Measurements from ENCODE around the gene SFMBT1.
A peak's percentile ranks its signal among the peaks of the same experiment; 100 is the strongest.

The SFMBT1 gene

DNA sequence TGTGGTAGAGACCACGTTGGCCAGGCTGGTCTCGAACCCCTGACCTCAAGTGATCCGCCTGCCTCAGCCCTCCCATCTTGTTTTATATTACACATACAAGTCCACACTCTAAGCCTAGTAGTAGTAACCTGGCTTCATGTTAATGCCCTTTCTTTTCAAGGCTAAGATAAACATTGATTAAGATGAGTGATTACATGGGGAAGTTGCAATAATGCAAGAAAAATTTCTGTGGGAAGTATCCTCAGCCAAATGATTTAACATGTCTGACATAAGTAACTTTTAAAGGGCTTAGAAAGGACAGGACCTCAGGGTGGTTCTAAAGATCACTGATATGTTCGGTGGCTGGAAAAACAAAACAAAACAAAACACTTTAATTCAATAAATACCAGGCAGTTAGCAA lies 72.1 kb downstream of the SFMBT1 start:
- no peaks in the 10 kb centered on the region for H3K9me3 Mint-ChIP-seq
- no peak overlapping the region for H3K4me3 Mint-ChIP-seq
- H3K36me3 Mint-ChIP-seq (ENCODE audit: low read depth): peaks cover 3% of the 10 kb centered on the region
- H3K4me1 Mint-ChIP-seq (ENCODE audit: low read depth): peaks cover 13% of the 10 kb centered on the region
- H3K27me3 Mint-ChIP-seq (ENCODE audit: low read depth): no peaks in the 10 kb centered on the region
- H3K27ac Mint-ChIP-seq: no peak overlapping the region

GRCh38 chr3:52971895-52972294 lies 74.0 kb downstream of the SFMBT1 start:
- Mint-ChIP-seq H3K27me3 (ENCODE audit: low read depth) (no peaks in the 10 kb centered on the region), H3K4me1 (ENCODE audit: low read depth) (peaks cover 10% of the 10 kb centered on the region), H3K9me3 (no peaks in the 10 kb centered on the region), H3K27ac (peak overlapping the region; percentile 10), H3K36me3 (ENCODE audit: low read depth) (peaks cover 5% of the 10 kb centered on the region), H3K4me3 (no peak overlapping the region)

- no peak overlapping the region for H3K27ac Mint-ChIP-seq
- H3K36me3 Mint-ChIP-seq (ENCODE audit: low read depth): peaks cover 10% of the 10 kb centered on the region
- H3K4me1 Mint-ChIP-seq (ENCODE audit: low read depth): peaks cover 2% of the 10 kb centered on the region
Measured at GRCh38 chr3:52967398-52967797, 78.5 kb downstream of the SFMBT1 start.

DNA sequence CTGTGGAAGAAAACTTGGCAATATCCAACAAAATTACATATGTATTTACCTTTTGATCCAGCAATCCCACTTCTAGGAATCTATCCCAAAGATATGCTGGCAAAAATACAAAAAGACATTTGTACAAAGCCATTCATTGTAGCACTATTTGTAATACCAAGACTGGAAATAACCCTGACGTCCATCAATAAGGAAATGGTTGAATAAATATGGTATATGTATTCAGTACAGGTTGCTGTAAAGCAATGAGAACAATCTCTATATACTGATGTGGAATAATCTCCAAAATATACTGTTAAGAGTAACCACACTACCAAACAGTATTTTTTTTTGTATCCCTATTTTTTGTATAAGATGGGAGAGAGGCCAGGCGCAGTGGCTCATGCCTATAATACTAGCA lies 83.7 kb downstream of the SFMBT1 start:
- H3K9me3 Mint-ChIP-seq: peaks cover 3% of the 10 kb centered on the region
- H3K4me3 Mint-ChIP-seq: no peak overlapping the region
- no peaks in the 10 kb centered on the region for H3K27me3 Mint-ChIP-seq (ENCODE audit: low read depth)
- no peak overlapping the region for H3K27ac Mint-ChIP-seq
- H3K36me3 Mint-ChIP-seq (ENCODE audit: low read depth): peaks cover 20% of the 10 kb centered on the region
- H3K4me1 Mint-ChIP-seq (ENCODE audit: low read depth): peaks cover 2% of the 10 kb centered on the region

More at GRCh38 chr3:52967398-52967797, 78.5 kb downstream of the SFMBT1 start:
- no peaks in the 10 kb centered on the region for H3K9me3 Mint-ChIP-seq
- no peak overlapping the region for H3K4me3 Mint-ChIP-seq
- no peaks in the 10 kb centered on the region for H3K27me3 Mint-ChIP-seq (ENCODE audit: low read depth)

GRCh38 chr3:52959773-52960172 lies 86.1 kb downstream of the SFMBT1 start:
- H3K4me1 Mint-ChIP-seq (ENCODE audit: low read depth): peaks cover 2% of the 10 kb centered on the region
- peaks cover 3% of the 10 kb centered on the region for H3K9me3 Mint-ChIP-seq
- H3K4me3 Mint-ChIP-seq: no peak overlapping the region
- H3K36me3 Mint-ChIP-seq (ENCODE audit: low read depth): peaks cover 15% of the 10 kb centered on the region
- H3K27ac Mint-ChIP-seq: no peak overlapping the region
- H3K27me3 Mint-ChIP-seq (ENCODE audit: low read depth): no peaks in the 10 kb centered on the region

DNA sequence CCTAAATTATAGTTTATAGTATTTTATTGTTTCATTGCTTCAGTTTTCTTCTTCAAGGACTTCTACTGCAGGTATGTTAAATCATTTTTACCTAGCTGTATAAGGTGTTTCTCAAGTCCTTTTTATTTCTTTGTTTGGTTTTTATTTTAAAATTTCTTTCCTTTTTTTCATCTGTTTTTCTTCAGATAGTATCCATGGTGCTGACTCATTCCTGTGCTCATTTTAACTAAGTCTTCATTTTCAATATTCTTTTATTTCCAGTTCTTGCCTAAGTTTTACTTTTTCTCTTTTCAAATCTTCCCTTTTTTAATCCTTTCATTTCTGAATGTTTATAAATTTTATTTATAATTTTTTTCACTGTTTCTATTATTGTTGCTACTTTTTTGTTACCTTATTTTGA lies 106.3 kb downstream of the SFMBT1 start:
- Mint-ChIP-seq H3K4me1 (ENCODE audit: low read depth) (peaks cover 5% of the 10 kb centered on the region), H3K36me3 (ENCODE audit: low read depth) (peaks cover 12% of the 10 kb centered on the region), H3K9me3 (no peaks in the 10 kb centered on the region), H3K27me3 (ENCODE audit: low read depth) (no peaks in the 10 kb centered on the region), H3K27ac (no peak overlapping the region), H3K4me3 (no peak overlapping the region)

- peaks cover 18% of the 10 kb centered on the region for H3K36me3 Mint-ChIP-seq (ENCODE audit: low read depth)
- H3K27me3 Mint-ChIP-seq (ENCODE audit: low read depth): no peaks in the 10 kb centered on the region
- no peak overlapping the region for H3K4me3 Mint-ChIP-seq
- peaks cover 10% of the 10 kb centered on the region for H3K4me1 Mint-ChIP-seq (ENCODE audit: low read depth)
- H3K27ac Mint-ChIP-seq: no peak overlapping the region
- H3K9me3 Mint-ChIP-seq: no peaks in the 10 kb centered on the region
Measured at GRCh38 chr3:52934630-52935530, 111.0 kb downstream of the SFMBT1 start.

- peaks cover 14% of the 10 kb centered on the region for H3K4me1 Mint-ChIP-seq (ENCODE audit: low read depth)
- H3K36me3 Mint-ChIP-seq (ENCODE audit: low read depth): peaks cover 27% of the 10 kb centered on the region
- H3K9me3 Mint-ChIP-seq: no peaks in the 10 kb centered on the region
- H3K27ac Mint-ChIP-seq: no peak overlapping the region
- no peak overlapping the region for H3K4me3 Mint-ChIP-seq
- H3K27me3 Mint-ChIP-seq (ENCODE audit: low read depth): no peaks in the 10 kb centered on the region
Measured at GRCh38 chr3:52931889-52932288, 114.0 kb downstream of the SFMBT1 start.

DNA sequence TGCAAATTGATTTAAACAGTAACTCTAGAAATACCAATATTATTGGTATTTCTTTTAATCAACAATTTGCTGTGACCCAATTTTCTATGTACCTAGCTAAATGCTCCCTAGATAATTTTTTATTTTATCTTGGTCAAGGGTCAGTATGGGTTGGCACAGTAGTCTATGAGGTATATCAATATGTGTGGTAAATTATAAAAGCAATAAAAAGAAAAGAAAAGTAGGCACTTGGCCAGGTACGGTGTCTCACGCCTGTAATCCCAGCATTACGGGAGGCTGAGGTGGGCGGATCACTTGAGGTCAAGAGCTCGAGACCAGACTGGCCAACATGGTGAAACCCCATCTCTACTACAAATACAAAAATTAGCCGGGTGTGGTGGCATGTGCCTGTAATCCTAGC lies 114.5 kb downstream of the SFMBT1 start:
- Mint-ChIP-seq H3K36me3 (ENCODE audit: low read depth) (peaks cover 30% of the 10 kb centered on the region), H3K27ac (no peak overlapping the region), H3K27me3 (ENCODE audit: low read depth) (no peaks in the 10 kb centered on the region)

DNA sequence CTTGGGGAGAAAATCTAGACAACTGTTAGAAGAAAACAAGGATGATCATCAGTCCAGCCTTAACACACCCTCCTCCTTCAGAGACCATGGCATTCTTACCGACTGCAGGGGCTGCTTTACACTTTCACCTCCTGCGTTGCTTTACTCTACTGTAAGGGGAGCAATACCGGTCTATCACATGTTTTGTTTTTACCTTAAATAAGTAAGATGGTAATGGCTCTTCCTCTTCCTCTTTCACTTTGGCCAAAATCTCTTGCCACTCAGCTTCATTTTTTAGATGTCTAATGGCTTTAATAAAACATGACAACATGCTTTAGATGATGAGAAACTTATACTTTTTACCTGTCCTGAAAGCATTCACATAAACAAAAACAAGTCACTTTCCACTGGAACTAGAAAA lies 115.1 kb downstream of the SFMBT1 start:
- H3K27me3 Mint-ChIP-seq (ENCODE audit: low read depth): no peaks in the 10 kb centered on the region
- H3K4me3 Mint-ChIP-seq: no peak overlapping the region
- H3K36me3 Mint-ChIP-seq (ENCODE audit: low read depth): peaks cover 30% of the 10 kb centered on the region
- no peak overlapping the region for H3K27ac Mint-ChIP-seq
- H3K9me3 Mint-ChIP-seq: no peaks in the 10 kb centered on the region
- H3K4me1 Mint-ChIP-seq (ENCODE audit: low read depth): peaks cover 20% of the 10 kb centered on the region

More for the DNA sequence above, 114.5 kb downstream of the SFMBT1 start:
- Mint-ChIP-seq H3K4me3 (no peak overlapping the region), H3K4me1 (ENCODE audit: low read depth) (peaks cover 17% of the 10 kb centered on the region), H3K9me3 (no peaks in the 10 kb centered on the region)

- H3K4me3 Mint-ChIP-seq: no peak overlapping the region
- H3K27me3 Mint-ChIP-seq (ENCODE audit: low read depth): no peaks in the 10 kb centered on the region
- peaks cover 32% of the 10 kb centered on the region for H3K4me1 Mint-ChIP-seq (ENCODE audit: low read depth)
- H3K27ac Mint-ChIP-seq: no peak overlapping the region
- H3K36me3 Mint-ChIP-seq (ENCODE audit: low read depth): peaks cover 40% of the 10 kb centered on the region
- H3K9me3 Mint-ChIP-seq: no peaks in the 10 kb centered on the region
Measured at GRCh38 chr3:52926554-52926953, 119.3 kb downstream of the SFMBT1 start.

DNA sequence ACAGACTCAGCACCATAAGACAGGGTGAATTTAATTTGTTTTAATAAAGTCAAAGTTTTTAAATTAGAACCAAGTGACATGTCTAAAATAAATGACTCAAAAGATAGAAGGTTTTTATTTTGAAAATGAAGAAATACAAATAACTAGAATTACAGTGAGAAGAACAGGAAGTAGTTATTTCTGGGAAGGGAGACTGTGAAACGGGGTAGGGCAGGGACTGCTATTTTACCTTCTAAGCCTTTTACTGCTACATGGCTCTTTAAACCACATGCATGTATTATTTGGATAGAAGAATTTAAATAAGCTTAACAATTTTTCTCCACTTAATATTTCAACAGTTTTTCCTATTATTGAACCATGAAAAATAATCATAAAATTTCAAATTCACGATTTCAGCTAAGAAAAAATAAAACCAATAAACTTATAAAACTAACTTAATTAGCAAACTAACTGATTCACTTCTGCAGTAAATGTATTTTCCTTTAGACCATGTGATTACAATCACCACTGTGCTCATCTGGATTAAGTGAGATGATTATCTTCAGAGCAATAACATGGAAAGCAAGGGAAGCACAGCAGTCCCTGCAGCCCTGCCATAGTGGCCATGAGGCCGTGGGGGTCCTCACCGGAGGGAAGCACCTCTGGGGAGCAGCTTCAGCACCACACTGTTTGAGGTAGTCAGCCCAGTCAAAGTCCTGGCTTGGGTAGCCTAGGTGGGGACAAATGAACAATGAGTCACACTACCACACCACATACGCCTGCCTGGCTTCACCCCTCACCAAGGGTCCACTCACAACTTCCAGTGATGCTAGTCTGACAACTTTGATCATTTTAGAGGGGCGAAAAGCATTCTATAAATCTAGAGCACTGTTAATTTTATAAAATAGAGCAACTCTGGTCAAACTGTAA lies 120.2 kb downstream of the SFMBT1 start:
- peaks cover 38% of the 10 kb centered on the region for H3K36me3 Mint-ChIP-seq (ENCODE audit: low read depth)
- H3K27ac Mint-ChIP-seq: no peak overlapping the region

DNA sequence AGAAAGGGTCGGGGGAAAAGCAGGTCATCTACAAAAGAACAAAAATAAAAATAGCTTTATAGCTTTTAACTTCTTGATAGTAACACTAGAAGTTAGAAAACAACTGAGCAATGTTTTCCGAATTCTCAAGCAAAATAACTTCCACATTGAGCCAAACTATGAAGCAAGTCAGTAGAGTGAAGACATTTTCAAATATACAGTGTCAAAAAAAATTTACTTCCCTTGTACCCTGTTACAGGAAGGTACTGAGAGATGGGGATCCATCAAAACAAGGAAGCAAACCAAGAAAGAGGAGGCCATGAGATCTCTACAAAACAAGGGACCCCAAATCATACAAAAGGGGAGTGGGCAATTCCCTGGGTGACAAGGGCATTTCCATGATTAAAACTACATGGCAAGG lies 121.9 kb downstream of the SFMBT1 start:
- H3K27ac Mint-ChIP-seq: no peak overlapping the region
- H3K4me3 Mint-ChIP-seq: no peak overlapping the region
- no peaks in the 10 kb centered on the region for H3K9me3 Mint-ChIP-seq
- H3K27me3 Mint-ChIP-seq (ENCODE audit: low read depth): no peaks in the 10 kb centered on the region
- H3K36me3 Mint-ChIP-seq (ENCODE audit: low read depth): peaks cover 45% of the 10 kb centered on the region
- peaks cover 29% of the 10 kb centered on the region for H3K4me1 Mint-ChIP-seq (ENCODE audit: low read depth)

More for the DNA sequence above, 120.2 kb downstream of the SFMBT1 start:
- Mint-ChIP-seq H3K27me3 (ENCODE audit: low read depth) (no peaks in the 10 kb centered on the region), H3K4me1 (ENCODE audit: low read depth) (peaks cover 29% of the 10 kb centered on the region), H3K4me3 (peak overlapping the region; percentile 56), H3K9me3 (no peaks in the 10 kb centered on the region)

GRCh38 chr3:52920841-52921240 lies 125.0 kb downstream of the SFMBT1 start:
- Mint-ChIP-seq H3K27ac (no peak overlapping the region), H3K4me1 (ENCODE audit: low read depth) (peaks cover 20% of the 10 kb centered on the region), H3K27me3 (ENCODE audit: low read depth) (no peaks in the 10 kb centered on the region), H3K36me3 (ENCODE audit: low read depth) (peaks cover 38% of the 10 kb centered on the region), H3K4me3 (no peak overlapping the region), H3K9me3 (no peaks in the 10 kb centered on the region)
